ENCODE data around the gene AATF.

DNA sequence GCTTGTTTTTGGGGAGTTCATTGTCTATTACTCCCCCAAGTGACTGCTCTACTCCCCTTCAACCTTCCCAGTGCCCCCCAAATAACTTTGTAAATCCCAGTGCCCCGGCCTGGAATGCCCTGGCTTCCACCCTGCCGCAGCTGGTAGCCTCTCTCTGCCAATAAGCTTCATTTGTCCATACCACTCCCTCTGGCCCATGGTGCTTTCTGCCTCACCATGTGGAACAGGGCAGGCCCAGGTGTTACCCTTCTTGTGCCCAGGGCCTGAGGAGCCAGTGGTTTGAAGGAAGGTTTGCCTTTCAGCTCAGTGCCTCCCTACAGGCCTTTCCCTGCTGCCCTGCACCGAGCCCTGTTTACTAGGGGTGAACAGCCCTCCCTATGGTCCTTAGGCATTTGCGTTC, 134.2 kb downstream of the AATF start:
- no peak for TF ChIP-seq EZH2phosphoT487 (IDR thresholded peaks at IDR 0.05; ENCODE audit: low read depth, severe bottlenecking, unreplicated experiment)
- TF ChIP-seq CTCF (IDR thresholded peaks at IDR 0.05; ENCODE audit: poor library complexity): no peak
- TF ChIP-seq EZH2 (IDR thresholded peaks at IDR 0.05; ENCODE audit: borderline replicate concordance): no peak

Measured in hepatocyte (in vitro differentiated cells).